Neural progenitor cell (in vitro differentiated cells): ENCODE measurements around the gene HIRA.

Experiments used
- EZH2 ChIP-seq: fragments of 200-600 bp; sonication (generic); IDR thresholded peaks from 2 replicates; pipeline ENCODE4 v1.6.1; 2017; ENCODE audit warnings: antibody characterized with exemption, mild to moderate bottlenecking, moderate library complexity
- TF ChIP-seq, protein P1 (sequence below): fragments of 200-600 bp; sonication (generic); IDR thresholded peaks from 2 replicates; pipeline ENCODE4 v1.5.1; 2017; ENCODE audit warnings: antibody characterized with exemption, mild to moderate bottlenecking

DNA sequence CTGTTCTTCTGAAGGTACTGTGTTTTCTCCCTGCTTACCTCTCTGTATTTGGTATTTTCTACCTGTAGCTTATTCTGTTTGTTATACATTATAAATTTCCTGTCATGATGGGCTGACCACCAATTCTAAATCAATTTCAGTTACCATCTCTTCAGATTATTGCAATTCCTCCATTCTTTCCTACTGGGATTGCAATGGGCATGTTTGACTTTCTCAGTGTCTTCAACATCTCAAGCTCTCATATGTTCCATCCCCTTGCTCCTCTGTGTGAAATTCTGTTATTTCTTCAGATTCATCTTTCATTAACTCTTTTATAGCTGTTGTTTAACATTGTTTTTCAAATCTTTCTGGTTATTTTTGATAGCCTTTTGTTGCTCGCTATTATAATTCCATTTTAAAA lies 31.5 kb upstream of the HIRA start:
- TF ChIP-seq, protein P1, sequence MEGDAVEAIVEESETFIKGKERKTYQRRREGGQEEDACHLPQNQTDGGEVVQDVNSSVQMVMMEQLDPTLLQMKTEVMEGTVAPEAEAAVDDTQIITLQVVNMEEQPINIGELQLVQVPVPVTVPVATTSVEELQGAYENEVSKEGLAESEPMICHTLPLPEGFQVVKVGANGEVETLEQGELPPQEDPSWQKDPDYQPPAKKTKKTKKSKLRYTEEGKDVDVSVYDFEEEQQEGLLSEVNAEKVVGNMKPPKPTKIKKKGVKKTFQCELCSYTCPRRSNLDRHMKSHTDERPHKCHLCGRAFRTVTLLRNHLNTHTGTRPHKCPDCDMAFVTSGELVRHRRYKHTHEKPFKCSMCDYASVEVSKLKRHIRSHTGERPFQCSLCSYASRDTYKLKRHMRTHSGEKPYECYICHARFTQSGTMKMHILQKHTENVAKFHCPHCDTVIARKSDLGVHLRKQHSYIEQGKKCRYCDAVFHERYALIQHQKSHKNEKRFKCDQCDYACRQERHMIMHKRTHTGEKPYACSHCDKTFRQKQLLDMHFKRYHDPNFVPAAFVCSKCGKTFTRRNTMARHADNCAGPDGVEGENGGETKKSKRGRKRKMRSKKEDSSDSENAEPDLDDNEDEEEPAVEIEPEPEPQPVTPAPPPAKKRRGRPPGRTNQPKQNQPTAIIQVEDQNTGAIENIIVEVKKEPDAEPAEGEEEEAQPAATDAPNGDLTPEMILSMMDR, result no peak
- no peak for TF ChIP-seq EZH2
